HepG2 (cell line): ENCODE results near the gene HYAL1. TPM values are rescaled to one million over a fixed set of nuclear protein-coding genes. Genes with fewer than 3 reads are reported as not detected.

Source experiments
- BATF2 ChIP-seq: sonication (generic); formaldehyde crosslinking; IDR thresholded peaks from 2 replicates; pipeline ENCODE4 v1.8.0; 2022; ENCODE audit warnings: mild to moderate bottlenecking, missing genetic modification reagents, moderate library complexity
- CHD4 ChIP-seq: fragments of 200-600 bp; sonication (generic); IDR thresholded peaks from 2 replicates; pipeline ENCODE4 v1.7.0; 2017; ENCODE audit warnings: mild to moderate bottlenecking, low read length, borderline replicate concordance
- CREM ChIP-seq, 2 experiments: sonication (generic) in 1 of 2; formaldehyde crosslinking in 1 of 2; IDR thresholded peaks; 2 replicates each; pipeline versions ENCODE4 v1.4.0 to v1.6.1; 2016 to 2020; ENCODE audit warnings: antibody characterized with exemption in 1 of 2, mild to moderate bottlenecking in 1 of 2, missing genetic modification reagents in 1 of 2
- GABPB1 ChIP-seq: IDR thresholded peaks from 2 replicates; pipeline ENCODE4 v1.6.1; 2016; ENCODE audit warnings: mild to moderate bottlenecking, missing genetic modification reagents, moderate library complexity, missing compliant biosample characterization
- HMG20B ChIP-seq: conservative IDR thresholded peaks from 2 replicates; pipeline ENCODE4 v1.6.1; 2016; ENCODE audit warnings: missing genetic modification reagents, missing compliant biosample characterization
- IRF2 ChIP-seq: IDR thresholded peaks from 2 replicates; pipeline ENCODE4 v1.6.1; 2018; ENCODE audit warnings: missing genetic modification reagents, missing compliant biosample characterization
- MEF2D ChIP-seq: sonication (generic); formaldehyde crosslinking; IDR thresholded peaks from 2 replicates; pipeline ENCODE4 v1.5.1; 2020; ENCODE audit warnings: mild to moderate bottlenecking, missing genetic modification reagents
- MNT ChIP-seq: fragments of 450-650 bp; IDR thresholded peaks from 2 replicates; pipeline ENCODE4 v1.6.1; 2016
- MTERF4 ChIP-seq: sonication (generic); formaldehyde crosslinking; IDR thresholded peaks from 2 replicates; pipeline ENCODE4 v1.8.0; 2023; ENCODE audit warnings: mild to moderate bottlenecking, missing genetic modification reagents
- MXD1 ChIP-seq: sonication (generic); formaldehyde crosslinking; IDR thresholded peaks from 2 replicates; pipeline ENCODE4 v1.4.0; 2020; ENCODE audit warnings: mild to moderate bottlenecking, missing genetic modification reagents
- NCOA2 ChIP-seq: sonication (generic); formaldehyde crosslinking; IDR thresholded peaks from 2 replicates; pipeline ENCODE4 v1.8.0; 2022; ENCODE audit warnings: inconsistent platforms
- PATZ1 ChIP-seq: sonication (generic); formaldehyde crosslinking; IDR thresholded peaks from 2 replicates; pipeline ENCODE4 v1.4.0; 2020; ENCODE audit warnings: missing genetic modification reagents
- PHF20 ChIP-seq: sonication (generic); formaldehyde crosslinking; IDR thresholded peaks from 2 replicates; pipeline ENCODE4 v1.5.0; 2020; ENCODE audit warnings: mild to moderate bottlenecking, missing genetic modification reagents
- RAD21 ChIP-seq: fragments of 450-650 bp; formaldehyde crosslinking; IDR thresholded peaks from 2 replicates; pipeline ENCODE4 v1.5.0; 2020; ENCODE audit warnings: mild to moderate bottlenecking
- RARA ChIP-seq: IDR thresholded peaks from 2 replicates; pipeline ENCODE4 v1.6.1; 2016; ENCODE audit warnings: missing genetic modification reagents, missing compliant biosample characterization
- REPIN1 ChIP-seq: sonication (generic); formaldehyde crosslinking; IDR thresholded peaks from 2 replicates; pipeline ENCODE4 v1.8.0; 2022; ENCODE audit warnings: missing genetic modification reagents, low read depth, mild to moderate bottlenecking, borderline replicate concordance
- SAP130 ChIP-seq: IDR thresholded peaks from 2 replicates; pipeline ENCODE4 v1.6.1; 2016; ENCODE audit warnings: low read depth
- SMC3 ChIP-seq: IDR thresholded peaks from 2 replicates; pipeline ENCODE4 v1.6.1; 2011; ENCODE audit warnings: low read length, improper control_type of control experiment
- SOX6 ChIP-seq, 2 experiments: fragments of 450-650 bp in 1 of 2; sonication (generic) in 1 of 2; formaldehyde crosslinking in 1 of 2; IDR thresholded peaks; 2 replicates each; pipeline versions ENCODE4 v1.4.0 to v1.6.1; 2017 to 2020; ENCODE audit warnings: antibody characterized with exemption in 1 of 2, mild to moderate bottlenecking in 1 of 2, missing genetic modification reagents in 1 of 2
- ZC3H4 ChIP-seq: sonication (generic); formaldehyde crosslinking; IDR thresholded peaks from 2 replicates; pipeline ENCODE4 v1.4.0; 2020; ENCODE audit warnings: missing genetic modification reagents, borderline replicate concordance
- ZNF264 ChIP-seq: sonication (generic); formaldehyde crosslinking; IDR thresholded peaks from 2 replicates; pipeline ENCODE4 v1.4.0; 2020; ENCODE audit warnings: missing genetic modification reagents
- ZNF607 ChIP-seq: sonication (generic); formaldehyde crosslinking; IDR thresholded peaks from 2 replicates; pipeline ENCODE4 v1.5.1; 2020; ENCODE audit warnings: missing genetic modification reagents, mild to moderate bottlenecking, borderline replicate concordance
- ZNF772 ChIP-seq: sonication (generic); formaldehyde crosslinking; IDR thresholded peaks from 2 replicates; pipeline ENCODE4 v1.5.0; 2020; ENCODE audit warnings: mild to moderate bottlenecking, missing genetic modification reagents
- ZNF839 ChIP-seq: sonication (generic); formaldehyde crosslinking; IDR thresholded peaks from 2 replicates; pipeline ENCODE4 v1.4.0; 2020; ENCODE audit warnings: missing genetic modification reagents, mild to moderate bottlenecking, borderline replicate concordance
- polyA plus RNA-seq, 8 experiments: library from polyadenylated mRNA; depleted of rRNA in 3 of 8; stranded (reverse) in 7 of 8; unstranded in 1 of 8; fragments of >200 nt; fragmentation: Illumina TruSeq in 4 of 8; extraction: Trizol in 4 of 8; gene quantifications; 2 replicates each; pipeline versions ENCODE4 v1.2.1 to v1.2.3, GENCODE V29; 2011 to 2016; ENCODE audit warnings: low read depth in 4 of 8, missing spikeins in 1 of 8, mixed read lengths in 1 of 8; ENCODE audit not compliant: insufficient read depth in 1 of 8
- total RNA-seq, 5 experiments: library from RNA; depleted of rRNA; stranded (reverse); fragments of >200 nt; fragmentation: Illumina TruSeq; extraction: Trizol; gene quantifications; 2 replicates each; pipeline ENCODE4 v1.2.3, GENCODE V29; 2016; ENCODE audit warnings: low read depth in 1 of 5

Gene HYAL1
- total and polyA plus RNA-seq, 2 of the 13 experiments (the other 11 are each of a cell fraction or from before 2014, with no cell fraction given), result 76.5 to 193 TPM

- TF ChIP-seq PATZ1 (CRISPR knock-in tag) (peak; percentile 99), MNT (no peak), MEF2D (0 out of 2 replicates have a peak, but pooled peaks have one; percentile 27), ZNF607 (CRISPR knock-in tag) (no peak), ZNF839 (CRISPR knock-in tag) (no peak), SMC3 (no peak), ZNF264 (no peak), HMG20B (0 out of 2 replicates have a peak, but pooled peaks have one; percentile 42), ZC3H4 (CRISPR knock-in tag) (0 out of 2 replicates have a peak, but pooled peaks have one; percentile 15), REPIN1 (CRISPR knock-in tag) (0 out of 2 replicates have a peak, but pooled peaks have one; percentile 20), RAD21 (CRISPR knock-in tag) (0 out of 2 replicates have a peak, but pooled peaks have one; percentile 12), IRF2 (no peak), MXD1 (CRISPR knock-in tag) (peak; percentile 53), GABPB1 (CRISPR knock-in tag) (peak; percentile 43; the same call in 1 of the 2 replicates), CREM (IDR thresholded peaks at IDR 0.05) (peak; percentile 16; the same call in 1 of the 2 replicates), CREM (CRISPR knock-in tag; IDR thresholded peaks at IDR 0.05) (no peak), RARA (CRISPR knock-in tag) (peak; percentile 27; the same call in 1 of the 2 replicates), MTERF4 (0 out of 2 replicates have a peak, but pooled peaks have one; percentile 45), SAP130 (peak; percentile 75), SOX6 (IDR thresholded peaks at IDR 0.05) (no peak), SOX6 (CRISPR knock-in tag; IDR thresholded peaks at IDR 0.05) (peak; percentile 58; the same call in 1 of the 2 replicates), NCOA2 (peak; percentile 44), PHF20 (no peak), CHD4 (peak; percentile 80; the same call in 1 of the 2 replicates), BATF2 (CRISPR knock-in tag) (no peak), ZNF772 (CRISPR knock-in tag) (peak; percentile 67; the same call in 1 of the 2 replicates)
Measured at GRCh38 chr3:50268703-50269451, 34.5 kb downstream of the HYAL1 start, which contains the start of gene SEMA3B (continued).
